Skeletal muscle tissue (tissue), 4 donors: ENCODE measurements around the gene KAT6B. TPM values are rescaled to one million over a fixed set of nuclear protein-coding genes. Genes with fewer than 3 reads are reported as not detected.

Experiments
- H3K27ac ChIP-seq: one replicate; pipeline ENCODE4 v1.7.0; 2013; ENCODE audit warnings: mild to moderate bottlenecking, low read depth, low read length, inconsistent platforms
- H3K27me3 ChIP-seq, 3 donors: one replicate each; pipeline ENCODE4 v1.7.0; 2013; ENCODE audit warnings: low read length in 3 of 3; ENCODE audit not compliant: control insufficient read depth in 3 of 3, insufficient read depth in 3 of 3
- H3K36me3 ChIP-seq, 3 donors: one replicate each; pipeline ENCODE4 v1.7.0; 2013; ENCODE audit warnings: low read length in 3 of 3; ENCODE audit not compliant: control insufficient read depth in 3 of 3, insufficient read depth in 3 of 3
- H3K4me1 ChIP-seq, 3 donors: one replicate each; pipeline ENCODE4 v1.7.0; 2013; ENCODE audit warnings: low read length in 3 of 3, mild to moderate bottlenecking in 3 of 3; ENCODE audit not compliant: control insufficient read depth in 3 of 3, insufficient read depth in 3 of 3
- H3K4me3 ChIP-seq, 3 donors: one replicate each; pipeline ENCODE4 v1.7.0; 2013; ENCODE audit warnings: low read length in 3 of 3
- H3K9ac ChIP-seq, 3 donors: one replicate each; pipeline ENCODE4 v1.7.0; 2013; ENCODE audit warnings: low read length in 3 of 3, mild to moderate bottlenecking in 3 of 3, moderate library complexity in 2 of 3, low read depth in 1 of 3
- H3K9me3 ChIP-seq, 3 donors: one replicate each; pipeline ENCODE4 v1.7.0; 2013; ENCODE audit warnings: low read length in 3 of 3; ENCODE audit not compliant: control insufficient read depth in 3 of 3
- total RNA-seq: library from RNA; depleted of rRNA; stranded (reverse); fragments of >200 nt; gene quantifications from one replicate; pipeline ENCODE4 v1.2.3, GENCODE V29; 2014
- donor health status: Osteomylitis.

KAT6B gene
- total RNA-seq, 1 donor from 2014 or later: 49.6 TPM

DNA sequence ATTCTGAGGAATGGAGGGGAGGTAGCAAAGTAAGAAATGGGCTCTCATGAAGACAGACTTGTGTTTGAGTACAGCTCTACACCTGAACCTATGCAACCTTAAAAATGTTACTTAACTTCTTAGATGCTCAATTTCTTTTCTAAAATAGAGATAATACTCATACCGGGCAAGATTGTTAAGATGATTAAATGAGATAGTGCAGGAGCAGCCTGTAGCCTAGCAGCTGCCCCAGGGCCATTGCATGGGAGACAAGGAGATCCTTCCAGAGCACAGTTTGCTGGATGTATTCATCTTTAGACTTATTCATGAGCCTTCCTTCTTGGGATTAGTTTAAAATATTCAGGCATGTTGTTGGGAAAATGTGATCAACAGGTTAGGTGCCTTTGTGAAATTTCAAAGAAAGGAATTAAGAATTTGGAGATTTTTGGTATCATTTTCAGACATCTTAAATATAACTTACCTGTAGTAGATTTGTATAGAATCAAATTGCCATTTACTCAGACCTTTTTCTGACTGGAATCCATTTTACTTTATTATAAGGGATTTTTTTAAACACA, 130.2 kb downstream of the KAT6B start:
- H3K27me3 ChIP-seq: no peaks in the 10 kb centered on the region
- H3K36me3 ChIP-seq: peaks cover 0 to 3% (median 0%) of the 10 kb centered on the region in 3 donors
- no peak overlapping the region for H3K27ac ChIP-seq
- no peak overlapping the region for H3K4me3 ChIP-seq
- H3K9ac ChIP-seq: no peak overlapping the region
- no peaks in the 10 kb centered on the region for H3K9me3 ChIP-seq
- peaks cover under 1 to 3% (median 2%) of the 10 kb centered on the region in 3 donors for H3K4me1 ChIP-seq

DNA sequence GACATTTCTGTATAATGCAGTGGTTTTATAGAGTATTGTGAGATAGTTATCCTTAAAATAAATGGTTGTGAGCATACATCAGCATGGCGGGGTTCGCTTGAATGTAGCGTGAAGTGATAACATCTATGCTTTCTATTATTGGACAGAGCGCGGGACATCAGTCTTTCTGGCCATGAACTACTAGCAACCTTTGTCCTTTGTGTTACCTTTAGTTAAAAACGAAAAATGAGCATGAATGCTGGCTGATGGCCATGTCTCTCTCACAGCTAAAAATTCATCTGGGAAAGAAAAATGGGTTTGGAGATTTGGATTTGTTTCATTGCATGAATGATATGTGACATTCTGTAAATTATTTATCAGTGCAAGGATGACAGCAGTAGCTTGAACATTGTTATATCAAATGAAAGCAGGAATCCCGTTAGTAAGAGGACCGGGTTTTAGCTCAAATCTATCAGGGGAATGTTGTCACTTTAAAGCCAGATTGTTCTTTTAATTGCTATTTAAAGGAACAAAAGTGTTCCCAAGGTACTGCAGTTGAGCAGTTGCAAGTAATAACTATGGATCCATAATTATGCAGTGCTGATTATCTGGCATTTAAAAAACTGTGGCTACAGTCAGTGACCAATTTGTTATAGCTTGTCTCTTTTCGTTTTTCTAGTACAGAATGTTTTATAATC, 131.0 kb downstream of the KAT6B start:
- H3K27ac ChIP-seq: no peak overlapping the region
- H3K27me3 ChIP-seq: no peaks in the 10 kb centered on the region
- H3K4me1 ChIP-seq: peaks cover under 1 to 3% (median 2%) of the 10 kb centered on the region in 3 donors
- no peak overlapping the region for H3K9ac ChIP-seq
- peaks cover 0 to 3% (median 0%) of the 10 kb centered on the region in 3 donors for H3K36me3 ChIP-seq
- H3K9me3 ChIP-seq: no peaks in the 10 kb centered on the region
- H3K4me3 ChIP-seq: no peak overlapping the region

- Histone ChIP-seq H3K4me1 (peaks cover 0 to 3% (median 2%) of the 10 kb centered on the region in 3 donors), H3K9ac (no peak overlapping the region), H3K27me3 (no peaks in the 10 kb centered on the region), H3K36me3 (peaks cover 0 to 3% (median 0%) of the 10 kb centered on the region in 3 donors), H3K27ac (no peak overlapping the region), H3K9me3 (no peaks in the 10 kb centered on the region), H3K4me3 (no peak overlapping the region)
Measured at GRCh38 chr10:74958316-74958715, 131.9 kb downstream of the KAT6B start.

DNA sequence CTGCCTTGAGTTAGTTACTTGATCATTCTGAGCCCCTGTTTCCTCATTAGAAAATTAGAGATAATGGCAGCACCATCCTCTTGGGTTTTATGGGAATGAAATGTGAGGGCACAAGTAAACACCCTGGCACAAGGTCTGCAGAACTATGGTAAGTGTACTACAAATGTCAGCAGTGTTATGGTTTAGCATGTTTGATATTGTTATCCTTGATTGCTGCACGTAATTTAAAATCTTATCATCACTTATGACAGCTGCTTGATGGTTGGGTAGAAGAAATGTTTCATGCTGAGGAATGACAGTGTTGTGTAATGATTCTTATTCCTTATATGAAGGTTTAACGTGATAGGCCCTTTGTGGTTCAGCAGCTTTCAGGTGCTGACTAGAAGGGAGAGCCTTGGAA, 134.3 kb downstream of the KAT6B start:
- Histone ChIP-seq H3K27me3 (no peaks in the 10 kb centered on the region), H3K36me3 (peaks cover 0 to 3% (median 0%) of the 10 kb centered on the region in 3 donors), H3K4me3 (no peak overlapping the region), H3K9ac (no peak overlapping the region), H3K4me1 (peaks cover 0 to 3% (median 2%) of the 10 kb centered on the region in 3 donors), H3K9me3 (no peaks in the 10 kb centered on the region), H3K27ac (no peak overlapping the region)

DNA sequence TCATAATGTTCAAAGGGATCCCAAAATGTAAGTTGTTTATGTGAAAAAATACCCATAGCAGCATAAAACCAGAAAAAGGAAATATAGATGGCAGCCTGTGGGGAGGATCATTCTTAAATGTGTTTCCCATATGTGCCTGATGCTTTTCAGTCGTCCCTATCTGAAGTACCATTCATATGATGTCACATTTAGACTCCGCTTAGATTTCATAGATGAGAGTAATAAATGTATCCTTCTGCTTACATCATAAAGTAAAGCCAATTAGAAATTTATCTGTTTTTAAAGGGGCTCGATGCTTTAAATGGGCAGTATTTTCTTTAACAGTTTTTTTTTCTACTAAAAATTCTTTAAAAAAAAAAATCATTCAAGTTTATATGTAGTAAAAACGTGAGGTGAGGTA, 136.1 kb downstream of the KAT6B start:
- Histone ChIP-seq H3K9ac (no peak overlapping the region), H3K4me3 (no peak overlapping the region), H3K27ac (no peak overlapping the region), H3K9me3 (no peaks in the 10 kb centered on the region), H3K4me1 (peaks cover 0 to 3% (median 0%) of the 10 kb centered on the region in 3 donors), H3K27me3 (no peaks in the 10 kb centered on the region), H3K36me3 (peaks cover 0 to 3% (median 0%) of the 10 kb centered on the region in 3 donors)

- H3K36me3 ChIP-seq: peaks cover 0 to 3% (median 0%) of the 10 kb centered on the region in 3 donors
- H3K4me1 ChIP-seq: peaks cover 0 to 4% (median 3%) of the 10 kb centered on the region in 3 donors
- no peak overlapping the region for H3K9ac ChIP-seq
- no peak overlapping the region for H3K4me3 ChIP-seq
- H3K27me3 ChIP-seq: no peaks in the 10 kb centered on the region
- no peaks in the 10 kb centered on the region for H3K9me3 ChIP-seq
- H3K27ac ChIP-seq: no peak overlapping the region
Measured at GRCh38 chr10:74963549-74963948, 137.1 kb downstream of the KAT6B start.

DNA sequence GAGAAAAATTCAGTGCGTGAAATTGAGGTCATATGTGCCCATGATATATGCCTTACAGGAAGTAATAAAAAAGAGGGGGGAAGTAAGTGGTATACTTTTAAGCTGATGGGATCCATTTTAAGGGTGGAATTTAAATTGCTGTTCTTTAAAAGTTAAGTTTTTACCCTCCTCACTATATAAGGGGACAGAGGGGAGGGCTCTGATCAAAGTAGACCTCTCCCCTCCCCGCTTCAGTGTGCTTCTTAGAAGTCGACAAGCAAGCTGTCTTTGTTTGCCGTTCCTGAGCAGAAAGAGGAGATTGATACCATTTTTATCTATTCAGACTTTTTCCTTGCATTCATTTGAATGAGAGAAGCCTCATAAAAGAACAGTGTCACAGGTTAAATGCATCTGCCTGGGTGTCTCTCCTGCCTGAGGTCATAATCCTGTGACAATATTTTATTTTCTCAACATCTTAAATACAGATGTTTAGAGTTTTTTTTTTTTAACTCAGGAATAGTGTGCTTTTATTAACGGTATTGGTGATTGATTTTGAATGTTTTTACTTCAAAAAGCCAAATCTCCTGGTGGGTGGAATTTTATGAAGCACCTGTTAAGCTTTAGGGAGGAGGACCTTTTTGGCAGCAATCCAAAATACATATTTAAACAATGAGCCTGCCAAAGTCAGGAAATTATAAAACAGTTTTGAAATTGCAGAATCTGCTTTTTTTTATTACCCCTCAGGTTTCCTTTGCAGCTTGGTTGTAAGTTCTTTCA, 141.7 kb downstream of the KAT6B start:
- H3K4me1 ChIP-seq: peaks cover 0 to 8% (median 6%) of the 10 kb centered on the region in 3 donors
- H3K36me3 ChIP-seq: no peaks in the 10 kb centered on the region
- H3K27ac ChIP-seq: no peak overlapping the region
- H3K9ac ChIP-seq: no peak overlapping the region
- H3K9me3 ChIP-seq: no peaks in the 10 kb centered on the region
- H3K27me3 ChIP-seq: no peaks in the 10 kb centered on the region
- no peak overlapping the region for H3K4me3 ChIP-seq

DNA sequence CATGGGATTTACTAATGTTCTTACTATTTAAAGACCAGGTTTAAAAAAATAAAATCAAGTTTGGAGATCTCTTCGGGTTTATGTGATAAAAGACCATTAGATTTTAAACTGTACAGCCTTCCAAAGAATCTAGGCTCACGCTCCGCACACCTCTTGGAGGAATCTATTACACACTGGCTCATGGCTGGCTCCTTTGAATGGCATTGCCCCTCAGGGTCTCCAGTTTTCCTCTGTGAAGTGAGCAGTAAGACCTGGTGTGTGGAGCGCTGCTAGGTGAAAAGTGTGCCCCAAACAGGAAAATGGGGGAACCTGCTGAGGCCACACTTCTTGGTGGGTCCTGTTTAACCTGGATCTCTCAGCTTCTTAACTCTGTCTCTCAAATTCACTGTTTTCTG, 142.3 kb downstream of the KAT6B start:
- Histone ChIP-seq H3K36me3 (no peaks in the 10 kb centered on the region), H3K27me3 (no peaks in the 10 kb centered on the region), H3K4me3 (no peak overlapping the region), H3K9ac (no peak overlapping the region), H3K27ac (no peak overlapping the region), H3K4me1 (peaks cover 0 to 11% (median 9%) of the 10 kb centered on the region in 3 donors), H3K9me3 (no peaks in the 10 kb centered on the region)

DNA sequence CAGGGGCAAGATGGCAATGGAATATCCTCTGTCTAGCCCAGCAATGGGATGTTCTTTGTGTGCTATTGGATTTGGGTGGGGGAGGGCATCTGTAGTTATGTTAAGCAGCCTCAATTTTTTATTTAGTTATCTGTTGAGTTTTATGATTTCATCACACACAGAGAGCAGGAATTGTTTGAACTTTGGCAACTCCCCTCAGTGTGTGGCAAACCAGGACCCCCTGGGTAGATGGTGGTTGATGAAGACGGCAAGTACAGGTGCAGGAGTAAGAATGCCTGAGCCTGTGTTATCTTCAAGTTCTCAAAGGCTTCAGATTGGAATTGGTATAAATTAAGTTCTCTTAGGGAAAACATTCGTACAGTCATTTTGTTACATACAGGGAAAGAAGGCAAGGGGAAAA, 142.7 kb downstream of the KAT6B start:
- no peak overlapping the region for H3K27ac ChIP-seq
- no peaks in the 10 kb centered on the region for H3K9me3 ChIP-seq
- no peak overlapping the region for H3K9ac ChIP-seq
- H3K36me3 ChIP-seq: no peaks in the 10 kb centered on the region
- H3K4me1 ChIP-seq: peaks cover 4 to 16% (median 13%) of the 10 kb centered on the region in 3 donors
- no peak overlapping the region for H3K4me3 ChIP-seq
- no peaks in the 10 kb centered on the region for H3K27me3 ChIP-seq

- H3K27ac ChIP-seq: no peak overlapping the region
- H3K9me3 ChIP-seq: no peaks in the 10 kb centered on the region
- H3K4me1 ChIP-seq: peaks cover 4 to 16% (median 13%) of the 10 kb centered on the region in 3 donors
- H3K9ac ChIP-seq: no peak overlapping the region
- H3K36me3 ChIP-seq: no peaks in the 10 kb centered on the region
- H3K4me3 ChIP-seq: no peak overlapping the region
- no peaks in the 10 kb centered on the region for H3K27me3 ChIP-seq
Measured at GRCh38 chr10:74969530-74969929, 143.1 kb downstream of the KAT6B start.
